ENCODE measurements around the gene TTC22. TPM values are rescaled to one million over a fixed set of nuclear protein-coding genes. Genes with fewer than 3 reads are reported as not detected.

The TTC22 gene
- total RNA-seq, 1 donor from 2014 or later: 24.9 TPM

DNA sequence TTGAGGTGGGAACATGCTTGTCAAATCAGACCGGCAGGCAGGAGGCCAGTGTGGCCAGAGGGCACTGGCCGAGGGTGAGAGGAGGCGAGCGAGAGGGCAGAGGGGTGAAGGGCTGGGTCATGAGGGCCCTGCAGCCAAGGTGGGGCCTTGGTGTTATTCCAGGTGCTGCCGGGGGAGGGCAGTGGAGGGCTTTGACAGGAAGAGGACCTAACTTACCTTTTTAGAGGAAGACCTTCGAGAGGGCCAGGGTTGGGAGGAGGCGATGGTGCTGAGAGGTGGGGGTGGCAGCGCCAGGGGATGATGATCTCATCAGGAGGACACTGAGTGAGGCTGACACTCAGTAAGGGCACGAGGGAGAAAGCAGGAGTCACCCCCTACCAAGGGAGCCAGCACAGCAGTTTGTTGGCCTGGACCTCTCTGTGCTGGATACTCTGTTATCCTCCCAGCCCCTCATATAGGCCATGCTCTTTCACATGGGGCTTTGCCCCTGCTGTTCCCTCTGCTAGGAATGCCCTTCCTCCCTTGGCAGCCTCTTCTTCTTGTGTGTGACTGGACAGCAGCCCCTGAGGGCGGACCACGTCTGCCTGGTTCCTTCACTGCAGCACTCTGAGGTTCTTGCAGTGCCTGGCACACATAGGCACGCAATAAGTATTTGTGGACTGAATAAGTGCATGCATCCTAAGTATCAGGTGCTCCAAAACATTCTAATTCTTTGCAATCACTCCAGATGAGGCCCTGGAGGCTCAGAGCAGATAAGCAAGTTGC is 7.5 kb upstream of the TTC22 start:
- no peak for DNase-seq (ENCODE audit: low spot score)

- DNase-seq (ENCODE audit: low spot score): no peak
Measured at GRCh38 chr1:54807756-54808155, 6.6 kb upstream of the TTC22 start.

DNA sequence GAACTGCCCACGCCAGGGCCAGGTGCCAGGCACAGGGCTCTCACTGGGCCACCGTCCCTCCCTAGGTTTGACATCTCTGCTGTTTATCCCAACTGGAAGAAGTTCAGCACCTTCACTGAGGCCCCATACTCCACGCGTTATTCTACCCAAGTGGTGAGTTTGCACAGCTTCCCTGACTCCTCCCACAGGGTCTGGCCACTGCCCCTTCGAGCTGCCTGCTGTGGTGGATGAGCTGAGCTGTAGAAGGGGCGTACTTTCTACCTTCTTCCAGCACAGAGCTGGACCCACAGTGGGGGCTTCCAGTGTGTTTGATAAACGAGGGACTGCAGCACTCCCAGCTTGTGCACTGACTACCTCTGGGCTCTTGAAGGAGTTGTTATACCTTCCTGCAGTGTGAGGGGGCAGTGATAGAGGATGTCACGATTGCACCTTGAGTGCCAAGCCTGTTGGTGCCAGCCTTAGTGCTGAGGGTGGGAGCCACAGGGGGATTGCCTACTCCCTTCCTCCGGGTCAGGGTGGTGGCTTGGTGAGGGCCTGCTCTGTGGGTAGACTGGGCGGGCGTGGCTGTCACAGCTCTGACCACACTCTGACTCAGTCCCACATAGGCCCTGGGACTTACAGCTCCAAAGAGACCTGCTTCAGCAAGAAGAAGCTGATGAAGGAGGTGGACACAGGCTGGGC is 5.9 kb upstream of the TTC22 start:
- DNase-seq (ENCODE audit: low spot score): no peak

- DNase-seq (ENCODE audit: low spot score): no peak
Measured at GRCh38 chr1:54805981-54806381, 4.9 kb upstream of the TTC22 start.

- DNase-seq (ENCODE audit: low spot score): no peak
Measured at GRCh38 chr1:54805466-54805865, 4.3 kb upstream of the TTC22 start.

DNA sequence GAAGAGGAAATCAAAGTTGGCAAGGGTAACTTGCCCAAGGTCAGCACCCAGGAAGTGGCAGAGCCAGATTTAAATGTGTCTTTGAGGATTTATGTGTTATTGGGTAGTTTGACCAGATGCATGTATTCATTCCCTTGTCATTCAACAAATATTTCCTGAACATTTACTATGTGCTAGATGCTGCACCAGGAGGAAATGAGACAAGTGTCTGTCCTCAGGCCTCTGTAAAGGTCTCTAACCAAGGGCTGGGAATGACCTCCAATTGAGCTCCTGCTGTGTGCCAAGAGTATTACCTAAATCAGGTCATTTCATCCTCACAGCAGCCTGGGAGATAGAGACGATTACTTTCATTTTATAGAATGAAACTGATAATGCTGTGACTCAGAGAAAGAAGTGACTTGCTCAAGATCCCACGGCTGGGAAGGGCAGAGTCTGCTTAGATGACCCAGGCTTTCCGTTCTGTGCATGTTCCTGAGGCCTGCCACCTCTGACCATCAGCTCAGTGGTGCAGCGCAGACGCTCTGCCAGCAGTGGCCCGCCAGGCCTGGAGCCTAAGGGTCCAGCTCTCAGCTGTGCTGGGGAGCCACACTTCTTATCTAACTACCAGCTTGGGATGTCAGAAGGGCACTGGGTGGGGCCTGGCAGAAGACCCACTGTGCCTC is 3.5 kb upstream of the TTC22 start:
- DNase-seq (ENCODE audit: low spot score): no peak

- DNase-seq (ENCODE audit: low spot score): no peak
Measured at GRCh38 chr1:54803761-54804470, 2.8 kb upstream of the TTC22 start.

- DNase-seq (ENCODE audit: low spot score): no peak
Measured at GRCh38 chr1:54800041-54800898, 853 bp downstream of the TTC22 start.

GRCh38 chr1:54798769-54799641 is 2.1 kb downstream of the TTC22 start:
- no peak for DNase-seq (ENCODE audit: low spot score)

DNA sequence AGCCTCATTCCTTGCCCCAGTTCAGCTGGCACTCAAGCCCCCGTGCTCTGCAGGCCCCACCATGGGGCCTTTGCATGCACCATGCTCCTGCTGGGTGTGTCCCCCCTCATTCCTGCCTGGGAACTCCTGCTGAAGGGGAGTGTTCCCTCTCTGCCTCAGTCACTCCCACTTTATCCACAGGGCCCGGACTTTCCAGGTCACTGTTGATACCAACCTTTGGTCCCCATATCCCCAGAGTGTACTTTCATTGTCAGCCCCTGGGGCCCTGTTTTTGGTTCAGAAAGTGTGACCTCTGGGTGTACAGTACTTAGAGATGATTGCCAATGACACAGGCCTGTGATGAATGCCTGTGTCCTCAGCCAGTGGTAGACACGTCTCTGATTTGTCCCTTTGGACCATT is 2.9 kb downstream of the TTC22 start:
- DNase-seq (ENCODE audit: low spot score): no peak

GRCh38 chr1:54796902-54797301 is 4.2 kb downstream of the TTC22 start:
- DNase-seq (ENCODE audit: low spot score): no peak

- DNase-seq (ENCODE audit: low spot score): peak; percentile 82
Measured at GRCh38 chr1:54795841-54796468, 5.2 kb downstream of the TTC22 start.

DNA sequence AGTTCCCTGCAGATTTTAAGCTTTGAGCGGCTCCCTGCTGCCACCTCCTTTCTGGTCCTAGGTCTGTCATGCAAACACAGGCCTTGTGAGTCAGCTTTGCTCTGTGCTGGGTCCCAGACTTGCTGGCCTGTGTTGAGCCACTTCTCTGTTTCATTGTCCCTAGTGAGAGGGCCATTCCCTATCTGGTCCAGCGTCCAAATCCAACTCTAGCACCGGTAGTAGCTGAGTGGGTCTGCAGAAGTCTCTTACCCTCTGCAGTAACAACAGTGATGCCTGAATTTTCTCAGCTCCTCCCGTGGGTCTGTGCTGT is 5.8 kb downstream of the TTC22 start:
- no peak for DNase-seq (ENCODE audit: low spot score)

DNA sequence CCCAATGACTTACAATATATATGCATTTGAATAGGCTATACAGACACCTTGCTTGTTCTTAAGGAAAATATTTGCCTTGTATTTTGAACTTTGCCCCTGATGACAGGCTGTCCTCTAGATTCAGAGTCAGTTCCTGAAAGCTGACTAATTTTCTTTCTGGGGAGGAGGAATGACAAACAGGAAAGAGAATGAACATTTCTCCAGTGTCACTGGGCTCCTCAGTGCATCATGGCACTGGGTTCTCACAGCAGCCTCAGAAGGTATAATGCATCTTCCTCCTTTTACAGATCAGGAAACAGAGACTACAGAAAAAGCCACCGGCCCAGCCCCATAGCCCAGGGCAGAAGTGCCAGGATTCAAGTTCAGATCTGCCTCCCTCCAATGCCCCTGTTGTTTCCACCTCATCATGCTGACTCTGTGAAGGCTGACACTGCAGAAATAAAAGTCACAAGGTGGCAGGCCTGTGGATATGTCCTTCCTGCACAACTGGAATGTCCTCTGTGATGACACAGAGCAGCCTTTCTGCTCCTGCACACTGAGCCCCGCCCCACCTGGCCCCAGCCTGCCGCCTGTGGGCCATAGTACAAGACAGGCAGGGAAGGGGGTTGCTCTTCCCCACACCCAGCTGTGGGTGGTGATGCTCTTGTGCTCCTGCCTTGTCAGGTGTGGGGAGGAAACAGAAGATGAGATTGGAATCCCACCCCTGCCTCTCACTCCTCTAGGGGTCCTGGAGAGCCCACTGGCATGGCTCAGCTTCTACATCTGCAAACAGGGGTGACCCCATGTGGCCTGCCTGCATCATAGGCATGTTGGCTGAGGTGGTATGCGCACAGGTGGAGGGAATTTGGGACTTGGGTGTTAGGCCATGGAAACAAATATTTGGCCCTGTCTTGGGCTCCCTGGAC is 6.4 kb downstream of the TTC22 start:
- DNase-seq (ENCODE audit: low spot score): peak; percentile 68

DNA sequence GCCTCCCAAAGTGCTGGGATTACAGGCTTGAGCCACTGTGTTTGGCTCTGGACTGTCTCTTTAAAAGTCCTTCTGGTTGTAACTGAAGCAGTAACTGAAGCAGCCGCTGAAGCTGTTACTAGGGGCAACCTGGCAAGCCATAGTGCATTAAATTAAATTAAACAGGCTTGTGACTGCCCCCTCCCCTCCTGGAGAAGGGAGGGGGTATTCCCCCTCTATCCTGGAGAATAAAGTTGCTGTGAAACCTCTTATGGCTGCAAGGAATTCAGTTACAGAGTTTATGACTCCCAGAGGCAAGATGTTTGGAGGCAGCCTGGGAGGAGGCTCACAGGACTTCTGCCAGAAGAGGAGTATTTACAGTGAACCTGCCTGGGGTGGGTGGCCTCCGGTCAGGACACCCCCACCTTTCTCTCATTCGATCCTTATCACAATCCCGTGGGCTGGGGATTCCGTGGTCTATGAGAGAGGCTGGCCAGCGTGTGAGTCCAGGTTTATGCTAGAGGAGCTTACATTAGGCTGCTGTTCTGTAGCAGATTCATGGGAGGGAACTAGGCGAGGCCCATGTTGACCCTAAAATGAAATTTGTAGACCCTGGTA is 8.3 kb downstream of the TTC22 start:
- no peak for DNase-seq (ENCODE audit: low spot score)

DNA sequence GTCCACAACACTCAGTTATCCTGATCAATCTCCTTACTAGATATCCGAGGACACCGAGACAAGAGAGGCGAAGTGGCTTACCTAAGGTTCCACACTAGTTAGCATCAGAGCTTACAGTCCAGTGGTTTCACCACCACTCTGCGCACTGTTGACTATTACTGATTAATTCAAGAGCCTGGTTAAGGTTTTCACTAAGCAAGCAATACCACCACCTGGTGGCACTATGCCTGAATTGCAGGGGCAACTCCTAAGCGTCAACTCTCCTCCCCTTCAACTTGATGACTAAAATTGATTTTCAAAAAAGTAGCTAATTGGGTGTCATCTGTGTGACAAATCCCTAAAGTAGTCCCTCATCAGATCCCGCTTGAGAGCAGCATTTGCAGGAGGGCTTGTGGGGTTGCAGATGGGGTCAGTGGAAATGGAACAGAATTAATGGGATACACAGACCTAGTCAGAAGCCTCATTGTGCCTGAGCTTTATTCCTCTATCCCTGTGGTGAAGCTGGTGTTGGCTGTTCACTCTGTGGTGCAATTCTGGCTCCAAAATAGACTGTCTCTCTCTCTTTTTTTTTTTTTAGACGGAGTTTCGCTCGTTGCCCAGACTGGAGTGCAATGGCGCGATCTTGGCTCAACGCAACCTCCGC is 9.1 kb downstream of the TTC22 start:
- no peak for DNase-seq (ENCODE audit: low spot score)

DNA sequence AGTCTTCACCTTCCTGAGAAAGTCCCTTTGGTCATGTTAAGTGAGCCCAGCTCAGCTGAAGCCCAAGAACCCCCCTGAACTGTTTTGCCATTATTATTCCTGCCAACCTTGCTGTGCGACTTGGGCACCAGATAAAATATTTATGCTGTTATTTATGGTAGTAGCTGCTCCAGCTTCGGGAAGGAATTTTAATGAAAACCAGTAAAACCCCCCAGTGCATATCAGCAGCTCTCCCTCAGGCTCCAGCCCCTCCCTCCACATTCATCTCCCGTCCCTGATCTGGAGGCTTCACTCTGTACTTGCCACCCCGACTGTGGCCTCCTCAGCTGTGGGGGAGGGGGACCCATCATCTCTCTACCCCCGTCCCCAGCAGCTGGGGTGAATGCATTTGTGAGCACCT is 12.7 kb downstream of the TTC22 start:
- DNase-seq (ENCODE audit: low spot score): no peak

DNA sequence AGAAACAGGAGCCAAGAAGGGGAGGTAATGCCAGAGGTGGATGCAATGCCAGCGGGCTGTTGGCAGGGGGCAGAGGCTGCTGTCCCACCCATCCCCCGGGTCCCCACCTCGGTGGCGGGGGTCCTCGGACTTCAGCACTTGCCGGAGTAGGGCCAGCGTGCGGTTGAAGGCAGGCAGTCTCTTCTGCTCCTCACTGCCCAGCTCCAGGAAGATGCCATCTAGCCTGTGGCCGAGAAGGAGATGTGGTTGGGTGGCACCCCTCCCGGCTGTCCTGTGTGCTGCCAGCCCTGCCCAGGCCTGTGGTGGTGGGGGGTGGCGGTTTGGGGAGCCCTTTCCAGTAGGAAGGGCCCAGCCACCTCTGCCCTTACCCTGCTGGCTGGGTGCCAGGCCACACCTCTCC is 13.5 kb downstream of the TTC22 start:
- no peak for DNase-seq (ENCODE audit: low spot score)
